SK-N-MC (cell line): Measurements from ENCODE around the gene DNMBP.

Experiments
- EZH2 ChIP-seq: fragments of 200-600 bp; sonication (generic); IDR thresholded peaks from one replicate; pipeline ENCODE4 v1.6.1; 2017; ENCODE audit warnings: antibody characterized with exemption
- FOXP2 ChIP-seq: optimal IDR thresholded peaks from 2 replicates; pipeline ENCODE3; 2011; ENCODE audit warnings: mild to moderate bottlenecking, moderate library complexity; ENCODE audit not compliant: insufficient read depth; ENCODE audit errors: extremely low read length, control extremely low read depth

DNA sequence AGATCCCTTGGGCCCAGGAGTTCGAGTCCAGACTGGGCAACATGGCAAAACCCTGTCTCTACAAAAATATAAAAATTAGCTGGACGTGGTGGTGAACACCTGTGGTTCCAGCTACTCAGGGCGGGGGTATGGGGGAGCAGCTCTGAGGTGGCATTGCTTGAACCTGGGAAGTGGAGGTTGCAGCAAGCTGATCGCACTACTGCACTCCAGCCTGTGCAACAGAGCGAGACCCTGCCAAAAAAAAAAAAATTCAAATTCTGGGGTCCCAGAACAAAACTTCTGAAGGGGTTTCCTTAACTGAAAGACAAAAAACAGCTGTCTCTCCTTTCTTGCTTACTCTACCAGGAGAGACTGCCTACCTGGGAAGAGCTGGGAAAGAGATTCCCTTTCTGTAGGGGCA, 27.0 kb downstream of the DNMBP start:
- no peak for TF ChIP-seq EZH2
- no peak for TF ChIP-seq FOXP2
